ENCODE data around the gene BAX. TPM values are rescaled to one million over a fixed set of nuclear protein-coding genes. Genes with fewer than 3 reads are reported as not detected.
"Not testable (repeated sequence)": the region's sequence is repeated elsewhere in the genome, so short reads cannot be mapped to it uniquely, and the experiment has no call there.

Gene BAX
- total RNA-seq, result 59.7 and 78.0 TPM in 2 replicates
- 294 TPM for polyA plus RNA-seq (2012)

GRCh38 chr19:48954595-48955307 lies at the start of gene BAX:
BAX (plus strand) TSS chr19:48954875; CDS start chr19:48954929, 54 bp downstream.
- DNase-seq (ENCODE audit: low read depth), result peak; percentile 98

- DNase-seq (ENCODE audit: low read depth), result no peak
Observed at GRCh38 chr19:48905664-48906063, 49.0 kb upstream of the BAX start.

GRCh38 chr19:48906324-48906723 lies 48.4 kb upstream of the BAX start:
- DNase-seq (ENCODE audit: low read depth), result no peak

- no peak for DNase-seq (ENCODE audit: low read depth)
Observed at GRCh38 chr19:48907671-48908070, 47.0 kb upstream of the BAX start.

- DNase-seq (ENCODE audit: low read depth), result not testable (repeated sequence)
Observed at GRCh38 chr19:48909424-48910077, 45.1 kb upstream of the BAX start.

GRCh38 chr19:48910803-48911202 lies 43.9 kb upstream of the BAX start:
- DNase-seq (ENCODE audit: low read depth), result no peak

GRCh38 chr19:48913114-48913889 lies 41.4 kb upstream of the BAX start:
- no peak for DNase-seq (ENCODE audit: low read depth)

- no peak for DNase-seq (ENCODE audit: low read depth)
Observed at GRCh38 chr19:48914181-48914580, 40.5 kb upstream of the BAX start.

GRCh38 chr19:48915757-48916156 lies 38.9 kb upstream of the BAX start:
- no peak for DNase-seq (ENCODE audit: low read depth)

GRCh38 chr19:48918071-48918470 lies 36.6 kb upstream of the BAX start:
- DNase-seq (ENCODE audit: low read depth), result no peak

- DNase-seq (ENCODE audit: low read depth), result no peak
Observed at GRCh38 chr19:48918801-48919247, 35.9 kb upstream of the BAX start.

GRCh38 chr19:48919271-48919670 lies 35.4 kb upstream of the BAX start:
- DNase-seq (ENCODE audit: low read depth), result not testable (repeated sequence)

GRCh38 chr19:48920949-48921348 lies 33.7 kb upstream of the BAX start:
- no peak for DNase-seq (ENCODE audit: low read depth)

- no peak for DNase-seq (ENCODE audit: low read depth)
Observed at GRCh38 chr19:48921721-48922500, 32.8 kb upstream of the BAX start.

- DNase-seq (ENCODE audit: low read depth), result no peak
Observed at GRCh38 chr19:48922548-48923490, 31.9 kb upstream of the BAX start.

- peak; percentile 54 for DNase-seq (ENCODE audit: low read depth)
Observed at GRCh38 chr19:48925240-48925843, 29.3 kb upstream of the BAX start.

- DNase-seq (ENCODE audit: low read depth), result not testable (repeated sequence)
Observed at GRCh38 chr19:48925890-48926289, 28.8 kb upstream of the BAX start.

GRCh38 chr19:48926909-48927308 lies 27.8 kb upstream of the BAX start:
- peak; percentile 78 for DNase-seq (ENCODE audit: low read depth)

- not testable (repeated sequence) for DNase-seq (ENCODE audit: low read depth)
Observed at GRCh38 chr19:48927692-48928091, 27.0 kb upstream of the BAX start.

Measured in myocyte (in vitro differentiated cells).